GM12874 (cell line): ENCODE results near the gene ACSM2B.

Experiments
- TF ChIP-seq, protein P1 (sequence below): IDR thresholded peaks from 2 replicates; pipeline ENCODE4 v1.5.1; 2011; ENCODE audit warnings: low read depth, mild to moderate bottlenecking, control low read depth, low read length, moderate library complexity; ENCODE audit not compliant: insufficient read depth

The ACSM2B gene

DNA sequence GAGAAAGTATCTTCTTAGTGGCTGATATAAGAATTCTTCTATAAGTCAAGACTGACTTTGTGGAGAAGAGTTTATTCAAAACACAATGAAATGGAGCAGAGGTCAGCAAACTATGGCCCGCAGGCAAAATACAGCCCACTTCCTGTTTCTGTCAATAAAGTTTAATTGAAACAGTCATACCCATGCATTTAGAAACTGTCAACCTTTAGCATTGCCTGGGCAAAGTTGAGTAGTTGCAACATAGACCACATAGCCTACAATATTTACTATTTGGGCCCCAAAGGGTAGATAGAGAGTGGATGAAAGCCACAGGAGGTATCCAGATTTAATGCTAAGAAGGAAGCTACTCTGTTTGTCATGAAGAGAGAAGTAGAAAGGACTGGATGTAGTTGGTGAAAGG lies 38.0 kb downstream of the ACSM2B start:
- TF ChIP-seq, protein P1, sequence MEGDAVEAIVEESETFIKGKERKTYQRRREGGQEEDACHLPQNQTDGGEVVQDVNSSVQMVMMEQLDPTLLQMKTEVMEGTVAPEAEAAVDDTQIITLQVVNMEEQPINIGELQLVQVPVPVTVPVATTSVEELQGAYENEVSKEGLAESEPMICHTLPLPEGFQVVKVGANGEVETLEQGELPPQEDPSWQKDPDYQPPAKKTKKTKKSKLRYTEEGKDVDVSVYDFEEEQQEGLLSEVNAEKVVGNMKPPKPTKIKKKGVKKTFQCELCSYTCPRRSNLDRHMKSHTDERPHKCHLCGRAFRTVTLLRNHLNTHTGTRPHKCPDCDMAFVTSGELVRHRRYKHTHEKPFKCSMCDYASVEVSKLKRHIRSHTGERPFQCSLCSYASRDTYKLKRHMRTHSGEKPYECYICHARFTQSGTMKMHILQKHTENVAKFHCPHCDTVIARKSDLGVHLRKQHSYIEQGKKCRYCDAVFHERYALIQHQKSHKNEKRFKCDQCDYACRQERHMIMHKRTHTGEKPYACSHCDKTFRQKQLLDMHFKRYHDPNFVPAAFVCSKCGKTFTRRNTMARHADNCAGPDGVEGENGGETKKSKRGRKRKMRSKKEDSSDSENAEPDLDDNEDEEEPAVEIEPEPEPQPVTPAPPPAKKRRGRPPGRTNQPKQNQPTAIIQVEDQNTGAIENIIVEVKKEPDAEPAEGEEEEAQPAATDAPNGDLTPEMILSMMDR: no peak

DNA sequence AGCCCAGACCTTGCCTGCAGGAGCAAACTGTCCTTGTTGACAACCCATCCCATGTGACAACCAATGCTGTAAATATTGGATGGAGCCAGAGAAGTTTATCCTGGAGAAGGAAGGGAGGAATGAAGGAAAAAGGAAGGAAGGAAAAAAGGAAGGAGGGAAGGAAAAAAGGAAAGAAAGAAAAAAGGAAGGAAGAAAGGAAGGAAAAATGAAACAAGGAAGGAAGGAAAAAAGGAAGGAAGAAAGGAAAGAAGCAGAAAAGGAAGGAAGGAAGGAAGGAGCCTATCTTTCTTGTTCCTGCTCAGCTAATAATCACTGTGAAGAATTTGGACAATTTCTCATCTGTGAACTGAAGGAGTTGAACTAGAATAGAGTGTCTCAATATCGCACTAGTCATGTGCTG lies 56.1 kb downstream of the ACSM2B start:
- TF ChIP-seq, protein P1: no peak

DNA sequence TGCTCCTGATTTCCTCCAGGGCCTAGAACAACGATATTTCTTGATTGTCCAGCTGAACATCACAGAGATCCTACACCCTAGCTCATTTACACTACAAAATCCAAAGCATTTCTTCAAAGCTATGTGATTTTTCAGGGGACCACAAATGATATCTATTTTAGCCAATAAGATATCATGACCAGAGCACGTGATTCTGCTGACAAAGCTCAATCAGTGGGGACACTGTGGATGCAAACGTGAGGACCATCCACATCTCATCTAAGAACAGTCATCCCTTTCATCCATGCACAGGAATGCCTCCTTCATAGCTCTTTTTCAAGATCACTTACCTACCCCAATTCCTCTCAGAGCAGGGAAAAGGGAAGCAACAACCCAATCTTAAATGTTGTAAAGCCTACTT lies 56.9 kb downstream of the ACSM2B start:
- TF ChIP-seq, protein P1: no peak

DNA sequence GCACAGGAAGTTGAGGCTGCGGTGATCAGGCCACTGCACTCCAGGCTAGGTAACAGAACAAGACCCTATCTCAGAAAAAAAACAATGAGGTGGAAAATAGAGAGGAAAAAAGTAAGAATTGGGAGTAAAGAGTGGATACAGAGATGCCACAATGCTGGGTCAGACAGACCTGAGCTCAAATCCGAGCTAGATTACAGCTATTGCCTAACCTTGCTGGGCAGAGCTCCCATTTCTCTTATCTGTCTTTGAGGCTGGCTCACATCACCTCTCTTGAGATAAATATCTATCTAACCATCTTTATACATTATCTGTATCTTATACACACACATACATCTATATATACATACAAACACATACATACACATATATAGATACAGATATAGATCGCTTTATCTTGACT lies 59.0 kb downstream of the ACSM2B start:
- TF ChIP-seq, protein P1: no peak

DNA sequence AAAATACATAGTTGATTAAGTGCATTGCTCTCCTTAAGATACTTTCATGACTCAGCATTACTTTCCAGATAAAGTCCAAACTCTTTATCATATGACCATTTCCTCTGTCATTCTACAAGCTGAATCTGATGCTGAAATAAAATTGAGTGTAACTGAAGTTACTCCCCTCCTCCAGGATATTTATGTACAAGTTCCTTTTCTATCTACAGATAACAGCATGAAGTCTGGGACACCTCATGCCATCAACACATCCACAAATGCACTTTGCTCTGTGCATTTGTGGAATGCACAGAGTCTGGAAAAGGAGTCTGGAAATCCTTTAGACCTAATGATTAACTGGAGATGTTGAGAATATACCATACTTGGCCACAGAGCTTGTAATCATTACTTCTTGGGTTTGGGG lies 60.5 kb downstream of the ACSM2B start:
- TF ChIP-seq, protein P1: no peak

DNA sequence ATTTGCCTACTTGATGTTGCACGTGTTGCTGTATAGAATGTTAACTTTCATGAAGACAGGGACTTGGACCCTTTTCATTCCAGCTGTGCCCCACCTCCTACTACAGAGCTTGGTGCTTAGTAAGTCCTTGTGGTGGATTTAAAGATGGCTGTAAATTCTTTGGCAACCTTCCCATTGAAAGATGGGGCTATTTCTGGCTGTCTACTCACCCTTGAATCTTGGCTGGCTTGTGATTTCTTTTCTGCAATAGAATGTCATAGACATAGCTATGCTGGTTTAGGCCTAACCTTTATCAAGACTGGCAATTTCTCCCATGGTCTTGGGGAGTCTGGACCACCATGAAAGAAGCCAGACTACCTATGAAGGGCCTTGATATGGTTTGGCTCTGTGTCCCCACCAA lies 65.8 kb downstream of the ACSM2B start:
- TF ChIP-seq, protein P1: no peak

DNA sequence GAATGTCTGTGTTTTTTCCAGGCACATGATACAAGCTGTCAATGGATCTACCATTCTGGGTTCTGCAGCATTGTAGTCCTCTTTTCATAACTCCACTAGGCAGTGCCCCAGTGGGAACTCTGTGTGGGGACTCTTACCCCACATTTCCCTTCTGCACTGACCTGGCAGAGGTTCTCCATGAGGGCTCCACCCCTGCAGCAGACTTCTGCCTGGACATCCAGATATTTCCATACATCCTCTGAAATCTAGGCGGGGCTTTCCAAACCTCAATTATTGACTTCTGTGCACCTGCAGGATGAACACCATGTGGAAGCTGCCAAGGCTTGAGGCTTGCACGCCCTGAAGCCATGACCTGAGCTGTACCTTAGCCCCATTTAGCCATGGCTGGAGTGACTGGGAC lies 68.9 kb downstream of the ACSM2B start:
- TF ChIP-seq, protein P1: no peak

DNA sequence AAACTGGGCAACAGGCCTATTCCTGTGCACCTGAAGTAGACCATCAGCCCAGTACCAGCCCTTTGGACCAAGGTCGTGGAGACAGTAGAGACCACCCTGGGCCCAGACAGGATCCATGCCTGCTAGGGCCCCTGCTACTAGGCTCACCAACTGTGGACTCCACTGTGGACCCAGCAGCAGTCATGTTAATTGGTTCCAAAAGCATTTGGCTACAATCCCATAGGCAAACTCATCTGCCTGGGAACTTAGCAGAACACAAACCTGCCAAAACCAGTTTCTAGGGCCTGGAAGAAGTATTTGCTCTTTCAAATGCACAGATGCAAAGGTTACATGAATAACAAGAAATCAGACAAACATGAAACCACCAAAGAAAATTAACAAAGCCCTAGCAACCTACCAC lies 71.7 kb downstream of the ACSM2B start:
- TF ChIP-seq, protein P1: no peak
